ENCODE results near the gene IGFBPL1. TPM values are rescaled to one million over a fixed set of nuclear protein-coding genes. Genes with fewer than 3 reads are reported as not detected.

Gene IGFBPL1
- total and polyA plus RNA-seq, 2 donors (not counting 1 experiment from before 2014, with no cell fraction given): not detected

DNA sequence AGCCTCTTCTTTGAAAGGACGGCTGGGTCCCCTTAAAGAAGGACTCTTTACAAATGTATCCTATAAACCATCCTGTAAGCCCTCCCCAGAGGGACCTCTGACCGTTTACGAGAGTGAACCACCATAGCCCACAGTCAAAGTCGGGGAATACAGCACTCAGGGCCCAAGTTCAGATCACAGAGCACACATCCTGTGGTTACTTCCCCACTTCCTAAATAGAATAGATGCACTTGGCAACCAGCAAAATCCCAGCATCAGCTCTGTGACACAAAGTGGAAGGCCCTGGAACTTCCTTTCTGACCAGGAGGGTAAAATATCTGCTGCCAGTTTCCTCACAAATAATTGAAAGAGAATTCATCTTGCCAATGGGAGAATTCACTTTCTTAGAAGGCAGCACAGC is 6.9 kb upstream of the IGFBPL1 start:
- H3K27me3 Mint-ChIP-seq: peaks cover 35% of the 10 kb centered on the region
- H3K4me3 Mint-ChIP-seq: no peak overlapping the region
- H3K4me3 ChIP-seq (ENCODE audit: control extremely low read depth in 1 of 5, extremely low read depth in 1 of 5, insufficient read depth in 1 of 5, low read depth in 2 of 5, low read length in 4 of 5): no peak overlapping the region
- H3K9me3 Mint-ChIP-seq (ENCODE audit: insufficient read depth): no peaks in the 10 kb centered on the region
- no peaks in the 10 kb centered on the region for H4K20me1 ChIP-seq (ENCODE audit: control insufficient read depth, insufficient read depth, low read length, poor library complexity, severe bottlenecking)
- no peaks in the 10 kb centered on the region for H3K4me1 ChIP-seq (ENCODE audit: control insufficient read depth in 2 of 2, insufficient read depth in 2 of 2, low read length in 2 of 2)
- H3K79me2 ChIP-seq (ENCODE audit: control insufficient read depth, insufficient read depth, low read length): no peaks in the 10 kb centered on the region
- peaks cover 0 to 11% (median 2%) of the 10 kb centered on the region in 4 experiments for H3K27me3 ChIP-seq (replicated peaks in 1 of 4; ENCODE audit: control extremely low read depth in 1 of 4, control insufficient read depth in 3 of 4, insufficient read depth in 4 of 4, low read length in 3 of 4)
- H2AFZ ChIP-seq (ENCODE audit: insufficient read depth, low read depth, low read length, poor library complexity, severe bottlenecking): no peak overlapping the region
- no peak for TF ChIP-seq EZH2 (IDR thresholded peaks at IDR 0.05; ENCODE audit: borderline replicate concordance, insufficient read depth, low read depth, low read length, poor library complexity, severe bottlenecking)
- TF ChIP-seq, protein P1, sequence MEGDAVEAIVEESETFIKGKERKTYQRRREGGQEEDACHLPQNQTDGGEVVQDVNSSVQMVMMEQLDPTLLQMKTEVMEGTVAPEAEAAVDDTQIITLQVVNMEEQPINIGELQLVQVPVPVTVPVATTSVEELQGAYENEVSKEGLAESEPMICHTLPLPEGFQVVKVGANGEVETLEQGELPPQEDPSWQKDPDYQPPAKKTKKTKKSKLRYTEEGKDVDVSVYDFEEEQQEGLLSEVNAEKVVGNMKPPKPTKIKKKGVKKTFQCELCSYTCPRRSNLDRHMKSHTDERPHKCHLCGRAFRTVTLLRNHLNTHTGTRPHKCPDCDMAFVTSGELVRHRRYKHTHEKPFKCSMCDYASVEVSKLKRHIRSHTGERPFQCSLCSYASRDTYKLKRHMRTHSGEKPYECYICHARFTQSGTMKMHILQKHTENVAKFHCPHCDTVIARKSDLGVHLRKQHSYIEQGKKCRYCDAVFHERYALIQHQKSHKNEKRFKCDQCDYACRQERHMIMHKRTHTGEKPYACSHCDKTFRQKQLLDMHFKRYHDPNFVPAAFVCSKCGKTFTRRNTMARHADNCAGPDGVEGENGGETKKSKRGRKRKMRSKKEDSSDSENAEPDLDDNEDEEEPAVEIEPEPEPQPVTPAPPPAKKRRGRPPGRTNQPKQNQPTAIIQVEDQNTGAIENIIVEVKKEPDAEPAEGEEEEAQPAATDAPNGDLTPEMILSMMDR (IDR thresholded peaks at IDR 0.05): no peak
- no peak overlapping the region for H3K9ac ChIP-seq (ENCODE audit: low read length)
- H3K36me3 ChIP-seq (replicated peaks in 1 of 2; ENCODE audit: control extremely low read depth in 1 of 2, control insufficient read depth in 1 of 2, extremely low read depth in 1 of 2, insufficient read depth in 2 of 2, low read length in 1 of 2): no peaks in the 10 kb centered on the region
- H3K4me2 ChIP-seq (replicated peaks; ENCODE audit: low read depth, low read length, poor library complexity, severe bottlenecking): no peak overlapping the region
- WGBS (ENCODE audit: insufficient coverage): 7% methylated on average over 4 of the region's 4 CpGs
- no peaks in the 10 kb centered on the region for H3K4me1 Mint-ChIP-seq
- no peaks in the 10 kb centered on the region for H3K9me3 ChIP-seq (ENCODE audit: control extremely low read depth in 1 of 3, control insufficient read depth in 2 of 3, insufficient read depth in 1 of 3, low read length in 2 of 3)
- intact Hi-C loops (cut with micrococcal nuclease): no loop called here
- DNase-seq (no peak), ATAC-seq (ENCODE audit: low read depth) (no peak)
- ChIA-PET POLR2A (no interaction called here), CTCF (interaction anchor here (1.5 to 1.8 kb wide), 3 partner anchors 19 to 514 kb away, joined by 3 to 4 read pairs (median 4); no protein-coding TSS in a partner anchor)
- no peak overlapping the region for H3K27ac Mint-ChIP-seq
- H3K27ac ChIP-seq (ENCODE audit: low read length in 2 of 2): no peak overlapping the region

DNA sequence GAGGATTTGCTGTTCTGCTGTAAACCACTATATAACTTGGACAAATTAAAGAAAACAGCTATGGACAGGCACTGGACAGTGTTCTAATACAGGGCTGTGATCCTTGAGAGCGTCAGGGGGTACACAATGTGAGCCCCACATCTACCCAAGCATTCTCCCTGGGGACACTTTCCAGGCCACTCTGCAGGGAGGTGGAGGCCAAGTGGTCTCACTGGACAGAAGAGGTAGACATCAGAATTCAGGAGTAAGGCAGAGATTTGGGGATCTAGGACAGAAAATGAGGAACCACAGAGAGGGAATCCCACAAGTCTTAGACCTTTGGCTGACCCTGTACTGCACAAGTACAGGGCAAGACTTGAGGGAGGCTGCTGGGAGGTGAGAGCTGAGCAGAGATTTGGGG is 3.8 kb upstream of the IGFBPL1 start:
- Mint-ChIP-seq H3K27ac (no peak overlapping the region), H3K4me1 (peaks cover 3% of the 10 kb centered on the region), H3K4me3 (no peak overlapping the region), H3K9me3 (ENCODE audit: insufficient read depth) (no peaks in the 10 kb centered on the region), H3K27me3 (peaks cover 55% of the 10 kb centered on the region)
- Histone ChIP-seq H3K79me2 (ENCODE audit: control insufficient read depth, insufficient read depth, low read length) (no peaks in the 10 kb centered on the region), H3K27me3 (replicated peaks in 1 of 4; ENCODE audit: control extremely low read depth in 1 of 4, control insufficient read depth in 3 of 4, insufficient read depth in 4 of 4, low read length in 3 of 4) (peaks cover 0 to 23% (median 5%) of the 10 kb centered on the region in 4 experiments), H3K9me3 (ENCODE audit: control extremely low read depth in 1 of 3, control insufficient read depth in 2 of 3, insufficient read depth in 1 of 3, low read length in 2 of 3) (no peaks in the 10 kb centered on the region), H3K4me1 (ENCODE audit: control insufficient read depth in 2 of 2, insufficient read depth in 2 of 2, low read length in 2 of 2) (no peaks in the 10 kb centered on the region), H3K36me3 (replicated peaks in 1 of 2; ENCODE audit: control extremely low read depth in 1 of 2, control insufficient read depth in 1 of 2, extremely low read depth in 1 of 2, insufficient read depth in 2 of 2, low read length in 1 of 2) (no peaks in the 10 kb centered on the region), H2AFZ (ENCODE audit: insufficient read depth, low read depth, low read length, poor library complexity, severe bottlenecking) (no peak overlapping the region), H3K4me3 (ENCODE audit: control extremely low read depth in 1 of 5, extremely low read depth in 1 of 5, insufficient read depth in 1 of 5, low read depth in 2 of 5, low read length in 4 of 5) (no peak overlapping the region), H3K27ac (ENCODE audit: low read length in 2 of 2) (no peak overlapping the region), H3K4me2 (replicated peaks; ENCODE audit: low read depth, low read length, poor library complexity, severe bottlenecking) (no peak overlapping the region), H4K20me1 (ENCODE audit: control insufficient read depth, insufficient read depth, low read length, poor library complexity, severe bottlenecking) (no peaks in the 10 kb centered on the region), H3K9ac (ENCODE audit: low read length) (no peak overlapping the region)
- ChIA-PET POLR2A (no interaction called here), CTCF (no interaction called here)
- WGBS (ENCODE audit: insufficient coverage): no CpG with 5 or more reads among the region's 1 CpG
- intact Hi-C loops (cut with micrococcal nuclease): no loop called here
- no peak for TF ChIP-seq EZH2 (IDR thresholded peaks at IDR 0.05; ENCODE audit: borderline replicate concordance, insufficient read depth, low read depth, low read length, poor library complexity, severe bottlenecking)
- TF ChIP-seq, protein P1 (IDR thresholded peaks at IDR 0.05): no peak
- no peak for DNase-seq
- ATAC-seq (ENCODE audit: low read depth): no peak

All from B cell (primary cell).